Measurements from ENCODE around the gene SPSB4.
A peak's percentile ranks its signal among the peaks of the same experiment; 100 is the strongest.
"Not testable (repeated sequence)": the region's sequence is repeated elsewhere in the genome, so short reads cannot be mapped to it uniquely, and the experiment has no call there.

SPSB4 gene

GRCh38 chr3:141093971-141094684 is 43.0 kb downstream of the SPSB4 start:
- no peak for FAIRE-seq

GRCh38 chr3:141094790-141095545 is 43.8 kb downstream of the SPSB4 start:
- DNase-seq (ENCODE audit: insufficient read length, low spot score) (no peak), FAIRE-seq (no peak)

More at GRCh38 chr3:141093971-141094684, 43.0 kb downstream of the SPSB4 start:
- no peak for DNase-seq (ENCODE audit: insufficient read length, low spot score)

GRCh38 chr3:141095546-141095937 is 44.4 kb downstream of the SPSB4 start:
- FAIRE-seq, result no peak

GRCh38 chr3:141096164-141096563 is 45.0 kb downstream of the SPSB4 start:
- no peak for DNase-seq (ENCODE audit: insufficient read length, low spot score)
- FAIRE-seq, result no peak

More at GRCh38 chr3:141095546-141095937, 44.4 kb downstream of the SPSB4 start:
- DNase-seq (ENCODE audit: insufficient read length, low spot score), result no peak

GRCh38 chr3:141096981-141097380 is 45.8 kb downstream of the SPSB4 start:
- FAIRE-seq (no peak), DNase-seq (ENCODE audit: insufficient read length, low spot score) (no peak)

GRCh38 chr3:141100112-141100511 is 49.0 kb downstream of the SPSB4 start:
- FAIRE-seq (no peak), DNase-seq (ENCODE audit: insufficient read length, low spot score) (no peak)

- FAIRE-seq, result no peak
- no peak for DNase-seq (ENCODE audit: insufficient read length, low spot score)
Measured at GRCh38 chr3:141100531-141101320, 49.6 kb downstream of the SPSB4 start.

GRCh38 chr3:141102372-141102771 is 51.2 kb downstream of the SPSB4 start:
- FAIRE-seq, result no peak
- no peak for DNase-seq (ENCODE audit: insufficient read length, low spot score)

GRCh38 chr3:141103067-141103466 is 51.9 kb downstream of the SPSB4 start:
- FAIRE-seq (no peak), DNase-seq (ENCODE audit: insufficient read length, low spot score) (no peak)

- no peak for FAIRE-seq
- DNase-seq (ENCODE audit: insufficient read length, low spot score), result no peak
Measured at GRCh38 chr3:141103503-141103902, 52.4 kb downstream of the SPSB4 start.

- no peak for DNase-seq (ENCODE audit: insufficient read length, low spot score)
- no peak for FAIRE-seq
Measured at GRCh38 chr3:141104151-141104821, 53.1 kb downstream of the SPSB4 start.

GRCh38 chr3:141105828-141106628 is 54.9 kb downstream of the SPSB4 start:
- DNase-seq (ENCODE audit: insufficient read length, low spot score) (peak; percentile 56), FAIRE-seq (peak; percentile 94)

GRCh38 chr3:141106842-141107241 is 55.7 kb downstream of the SPSB4 start:
- no peak for DNase-seq (ENCODE audit: insufficient read length, low spot score)
- no peak for FAIRE-seq

GRCh38 chr3:141108039-141108438 is 56.9 kb downstream of the SPSB4 start:
- FAIRE-seq (no peak), DNase-seq (ENCODE audit: insufficient read length, low spot score) (no peak)

GRCh38 chr3:141109751-141110150 is 58.6 kb downstream of the SPSB4 start:
- FAIRE-seq (no peak), DNase-seq (ENCODE audit: insufficient read length, low spot score) (no peak)

- FAIRE-seq, result no peak
- no peak for DNase-seq (ENCODE audit: insufficient read length, low spot score)
Measured at GRCh38 chr3:141110322-141110721, 59.2 kb downstream of the SPSB4 start.

GRCh38 chr3:141111364-141112155 is 60.4 kb downstream of the SPSB4 start:
- FAIRE-seq, result no peak
- DNase-seq (ENCODE audit: insufficient read length, low spot score), result no peak

- FAIRE-seq (no peak), DNase-seq (ENCODE audit: insufficient read length, low spot score) (no peak)
Measured at GRCh38 chr3:141112686-141113297, 61.6 kb downstream of the SPSB4 start.

- not testable (repeated sequence) for FAIRE-seq; DNase-seq (ENCODE audit: insufficient read length, low spot score)
Measured at GRCh38 chr3:141113680-141114079, 62.5 kb downstream of the SPSB4 start.

Data from GM19239 (cell line).